Adrenal gland (tissue), 5 donors: ENCODE measurements around the gene TRAPPC8.

Experiments
- POLR2A ChIP-seq, 2 donors: fragments of 450-650 bp; IDR thresholded peaks; one replicate each; pipeline ENCODE4 v1.6.1; 2017; ENCODE audit warnings: antibody characterized with exemption in 2 of 2, mild to moderate bottlenecking in 2 of 2, moderate library complexity in 1 of 2
- TF ChIP-seq, protein P1 (sequence below), 6 experiments: fragments of 450-650 bp in 4 of 6; fragments of 200-600 bp in 2 of 6; sonication (generic) in 1 of 6; IDR thresholded peaks; 1 replicate in 5 of 6; 2 replicates in 1 of 6; pipeline versions ENCODE4 v1.5.1 to v1.8.0; 2016 to 2021; ENCODE audit warnings: antibody characterized with exemption in 6 of 6, mild to moderate bottlenecking in 2 of 6, moderate library complexity in 1 of 6
- donor health status: DM: no; HTN: no; CAD: no.

GRCh38 chr18:31884020-31884419 lies 58.9 kb downstream of the TRAPPC8 start:
- TF ChIP-seq, protein P1, sequence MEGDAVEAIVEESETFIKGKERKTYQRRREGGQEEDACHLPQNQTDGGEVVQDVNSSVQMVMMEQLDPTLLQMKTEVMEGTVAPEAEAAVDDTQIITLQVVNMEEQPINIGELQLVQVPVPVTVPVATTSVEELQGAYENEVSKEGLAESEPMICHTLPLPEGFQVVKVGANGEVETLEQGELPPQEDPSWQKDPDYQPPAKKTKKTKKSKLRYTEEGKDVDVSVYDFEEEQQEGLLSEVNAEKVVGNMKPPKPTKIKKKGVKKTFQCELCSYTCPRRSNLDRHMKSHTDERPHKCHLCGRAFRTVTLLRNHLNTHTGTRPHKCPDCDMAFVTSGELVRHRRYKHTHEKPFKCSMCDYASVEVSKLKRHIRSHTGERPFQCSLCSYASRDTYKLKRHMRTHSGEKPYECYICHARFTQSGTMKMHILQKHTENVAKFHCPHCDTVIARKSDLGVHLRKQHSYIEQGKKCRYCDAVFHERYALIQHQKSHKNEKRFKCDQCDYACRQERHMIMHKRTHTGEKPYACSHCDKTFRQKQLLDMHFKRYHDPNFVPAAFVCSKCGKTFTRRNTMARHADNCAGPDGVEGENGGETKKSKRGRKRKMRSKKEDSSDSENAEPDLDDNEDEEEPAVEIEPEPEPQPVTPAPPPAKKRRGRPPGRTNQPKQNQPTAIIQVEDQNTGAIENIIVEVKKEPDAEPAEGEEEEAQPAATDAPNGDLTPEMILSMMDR (IDR thresholded peaks at IDR 0.05): no peak
- no peak for TF ChIP-seq POLR2A (IDR thresholded peaks at IDR 0.05)
